Activated naive CD8-positive, alpha-beta T cell treated with anti-CD3 and anti-CD28 coated beads, Interleukin-2, amount 10 ng/mL, durations not matched to agents 7 days and 5 days (primary cell): ENCODE measurements around the gene RNF141. TPM values are rescaled to one million over a fixed set of nuclear protein-coding genes. Genes with fewer than 3 reads are reported as not detected.

Experiments
- ATAC-seq: fragments of 150-1000 bp; cut with Tn5 transposase; one replicate; pipeline ENCODE4 v1.10.0; 2021; ENCODE audit warnings: low read depth, moderate library complexity
- POLR2A ChIA-PET: fragments of 350-600 bp; sonication (Branson Sonifier 250); formaldehyde crosslinking; loops from one replicate; lab custom pipeline; 2021; ENCODE audit warnings: antibody characterized with exemption; lab: Charles Lee
- DNase-seq: peaks from one replicate; pipeline ENCODE4 v3.0.0; 2021
- H3K27ac Mint-ChIP-seq: one replicate; pipeline ENCODE4 v1.8.0; 2022; ENCODE audit warnings: mild to moderate bottlenecking, mixed read lengths
- H3K27me3 Mint-ChIP-seq: one replicate; pipeline ENCODE4 v1.8.0; 2022; ENCODE audit warnings: mild to moderate bottlenecking, moderate library complexity, mixed read lengths
- H3K36me3 Mint-ChIP-seq: one replicate; pipeline ENCODE4 v1.8.0; 2021; ENCODE audit warnings: mild to moderate bottlenecking, mixed read lengths
- H3K4me1 Mint-ChIP-seq: one replicate; pipeline ENCODE4 v1.8.0; 2021; ENCODE audit warnings: mixed read lengths
- H3K4me3 Mint-ChIP-seq: one replicate; pipeline ENCODE4 v1.8.0; 2022; ENCODE audit warnings: mild to moderate bottlenecking, moderate library complexity, mixed read lengths
- H3K9me3 Mint-ChIP-seq: one replicate; pipeline ENCODE4 v1.8.0; 2021; ENCODE audit warnings: mixed read lengths
- total RNA-seq, 2 experiments: library from RNA; stranded (reverse); gene quantifications; one replicate each; pipeline ENCODE4 v1.2.3, GENCODE V29; 2021

RNF141 gene
- total RNA-seq, 2 experiments from 2014 or later = 13.6 to 13.8 TPM

GRCh38 chr11:10485646-10486045 is 55.3 kb downstream of the RNF141 start:
- Mint-ChIP-seq H3K4me3 (no peak overlapping the region), H3K27ac (no peak overlapping the region), H3K9me3 (no peaks in the 10 kb centered on the region), H3K4me1 (peaks cover 12% of the 10 kb centered on the region), H3K27me3 (no peaks in the 10 kb centered on the region), H3K36me3 (peaks cover 19% of the 10 kb centered on the region)
- DNase-seq (no peak), ATAC-seq (no peak)
- POLR2A ChIA-PET = no interaction called here

GRCh38 chr11:10484461-10485180 is 56.4 kb downstream of the RNF141 start:
- DNase-seq = no peak
- POLR2A ChIA-PET = no interaction called here
- Mint-ChIP-seq H3K4me3 (no peak overlapping the region), H3K36me3 (peaks cover 10% of the 10 kb centered on the region), H3K9me3 (no peaks in the 10 kb centered on the region), H3K27me3 (no peaks in the 10 kb centered on the region), H3K4me1 (peaks cover 12% of the 10 kb centered on the region), H3K27ac (no peak overlapping the region)
- no peak for ATAC-seq

GRCh38 chr11:10483584-10483983 is 57.4 kb downstream of the RNF141 start:
- no peak overlapping the region for H3K27ac Mint-ChIP-seq
- H3K4me1 Mint-ChIP-seq = peaks cover 10% of the 10 kb centered on the region
- no peaks in the 10 kb centered on the region for H3K27me3 Mint-ChIP-seq
- POLR2A ChIA-PET = no interaction called here
- H3K4me3 Mint-ChIP-seq = no peak overlapping the region
- ATAC-seq (no peak), DNase-seq (no peak)
- no peaks in the 10 kb centered on the region for H3K9me3 Mint-ChIP-seq
- peaks cover 9% of the 10 kb centered on the region for H3K36me3 Mint-ChIP-seq

- no peak for ATAC-seq
These were observed 57.8 kb downstream of the RNF141 start for GRCh38 chr11:10483174-10483573.

GRCh38 chr11:10481560-10482349 is 59.2 kb downstream of the RNF141 start:
- POLR2A ChIA-PET = no interaction called here
- DNase-seq (no peak), ATAC-seq (no peak)
- Mint-ChIP-seq H3K4me1 (peaks cover 4% of the 10 kb centered on the region), H3K9me3 (no peaks in the 10 kb centered on the region), H3K27me3 (no peaks in the 10 kb centered on the region), H3K27ac (no peak overlapping the region), H3K36me3 (peaks cover 3% of the 10 kb centered on the region), H3K4me3 (no peak overlapping the region)

More at GRCh38 chr11:10483174-10483573, 57.8 kb downstream of the RNF141 start:
- Mint-ChIP-seq H3K27me3 (no peaks in the 10 kb centered on the region), H3K4me3 (no peak overlapping the region), H3K4me1 (peaks cover 6% of the 10 kb centered on the region), H3K27ac (no peak overlapping the region), H3K36me3 (peaks cover 6% of the 10 kb centered on the region), H3K9me3 (no peaks in the 10 kb centered on the region)
- DNase-seq = no peak
- POLR2A ChIA-PET = no interaction called here

- ATAC-seq = no peak
- POLR2A ChIA-PET = no interaction called here
- no peak overlapping the region for H3K27ac Mint-ChIP-seq
- H3K4me3 Mint-ChIP-seq = no peak overlapping the region
- no peak for DNase-seq
- no peaks in the 10 kb centered on the region for H3K27me3 Mint-ChIP-seq
- H3K36me3 Mint-ChIP-seq = peaks cover 3% of the 10 kb centered on the region
- H3K4me1 Mint-ChIP-seq = peaks cover 4% of the 10 kb centered on the region
- no peaks in the 10 kb centered on the region for H3K9me3 Mint-ChIP-seq
These were observed 60.2 kb downstream of the RNF141 start for GRCh38 chr11:10480760-10481159.

GRCh38 chr11:10480026-10480425 is 61.0 kb downstream of the RNF141 start:
- peaks cover 7% of the 10 kb centered on the region for H3K36me3 Mint-ChIP-seq
- DNase-seq (no peak), ATAC-seq (no peak)
- POLR2A ChIA-PET = no interaction called here
- no peaks in the 10 kb centered on the region for H3K27me3 Mint-ChIP-seq
- H3K4me1 Mint-ChIP-seq = peaks cover 4% of the 10 kb centered on the region
- H3K9me3 Mint-ChIP-seq = no peaks in the 10 kb centered on the region
- H3K27ac Mint-ChIP-seq = no peak overlapping the region
- H3K4me3 Mint-ChIP-seq = no peak overlapping the region

GRCh38 chr11:10478574-10479550 is 62.1 kb downstream of the RNF141 start:
- no peak overlapping the region for H3K4me3 Mint-ChIP-seq
- POLR2A ChIA-PET = no interaction called here
- H3K9me3 Mint-ChIP-seq = no peaks in the 10 kb centered on the region
- H3K27me3 Mint-ChIP-seq = no peaks in the 10 kb centered on the region
- no peak overlapping the region for H3K27ac Mint-ChIP-seq
- ATAC-seq = no peak
- H3K4me1 Mint-ChIP-seq = peaks cover 4% of the 10 kb centered on the region
- no peak for DNase-seq
- peaks cover 7% of the 10 kb centered on the region for H3K36me3 Mint-ChIP-seq

- Mint-ChIP-seq H3K9me3 (no peaks in the 10 kb centered on the region), H3K27ac (no peak overlapping the region), H3K27me3 (no peaks in the 10 kb centered on the region), H3K4me3 (no peak overlapping the region), H3K36me3 (peaks cover 7% of the 10 kb centered on the region), H3K4me1 (peaks cover 4% of the 10 kb centered on the region)
- DNase-seq (no peak), ATAC-seq (no peak)
- POLR2A ChIA-PET = no interaction called here
These were observed 62.9 kb downstream of the RNF141 start for GRCh38 chr11:10478066-10478465.

GRCh38 chr11:10477690-10478046 is 63.3 kb downstream of the RNF141 start:
- Mint-ChIP-seq H3K9me3 (no peaks in the 10 kb centered on the region), H3K36me3 (peaks cover 7% of the 10 kb centered on the region), H3K27me3 (no peaks in the 10 kb centered on the region), H3K4me1 (peaks cover 2% of the 10 kb centered on the region), H3K4me3 (no peak overlapping the region), H3K27ac (no peak overlapping the region)
- ATAC-seq (no peak), DNase-seq (no peak)
- POLR2A ChIA-PET = no interaction called here

GRCh38 chr11:10476927-10477689 is 63.9 kb downstream of the RNF141 start:
- ATAC-seq (no peak), DNase-seq (no peak)
- POLR2A ChIA-PET = no interaction called here
- Mint-ChIP-seq H3K4me1 (peaks cover 1% of the 10 kb centered on the region), H3K27ac (no peak overlapping the region), H3K27me3 (no peaks in the 10 kb centered on the region), H3K36me3 (peaks cover 7% of the 10 kb centered on the region), H3K4me3 (no peak overlapping the region), H3K9me3 (no peaks in the 10 kb centered on the region)

- POLR2A ChIA-PET = no interaction called here
These were observed 64.6 kb downstream of the RNF141 start for GRCh38 chr11:10476342-10476741.

GRCh38 chr11:10474551-10474950 is 66.4 kb downstream of the RNF141 start:
- no peak overlapping the region for H3K4me3 Mint-ChIP-seq
- H3K27ac Mint-ChIP-seq = no peak overlapping the region
- DNase-seq = no peak
- H3K4me1 Mint-ChIP-seq = peaks cover 1% of the 10 kb centered on the region
- POLR2A ChIA-PET = no interaction called here
- H3K9me3 Mint-ChIP-seq = no peaks in the 10 kb centered on the region
- no peak for ATAC-seq
- H3K27me3 Mint-ChIP-seq = no peaks in the 10 kb centered on the region
- peaks cover 14% of the 10 kb centered on the region for H3K36me3 Mint-ChIP-seq

More at GRCh38 chr11:10476342-10476741, 64.6 kb downstream of the RNF141 start:
- no peak for DNase-seq
- peaks cover 9% of the 10 kb centered on the region for H3K36me3 Mint-ChIP-seq
- no peak overlapping the region for H3K4me3 Mint-ChIP-seq
- H3K4me1 Mint-ChIP-seq = peaks cover 1% of the 10 kb centered on the region
- no peaks in the 10 kb centered on the region for H3K9me3 Mint-ChIP-seq
- no peak for ATAC-seq
- no peak overlapping the region for H3K27ac Mint-ChIP-seq
- no peaks in the 10 kb centered on the region for H3K27me3 Mint-ChIP-seq
